ENCODE measurements around the gene WNK4. TPM values are rescaled to one million over a fixed set of nuclear protein-coding genes. Genes with fewer than 3 reads are reported as not detected.

WNK4 gene
- total and polyA plus RNA-seq, 9 of the 15 experiments (the other 6 are each of a cell fraction or from before 2014, with no cell fraction given) = 0.32 to 25.8 (median 4.5) TPM

DNA sequence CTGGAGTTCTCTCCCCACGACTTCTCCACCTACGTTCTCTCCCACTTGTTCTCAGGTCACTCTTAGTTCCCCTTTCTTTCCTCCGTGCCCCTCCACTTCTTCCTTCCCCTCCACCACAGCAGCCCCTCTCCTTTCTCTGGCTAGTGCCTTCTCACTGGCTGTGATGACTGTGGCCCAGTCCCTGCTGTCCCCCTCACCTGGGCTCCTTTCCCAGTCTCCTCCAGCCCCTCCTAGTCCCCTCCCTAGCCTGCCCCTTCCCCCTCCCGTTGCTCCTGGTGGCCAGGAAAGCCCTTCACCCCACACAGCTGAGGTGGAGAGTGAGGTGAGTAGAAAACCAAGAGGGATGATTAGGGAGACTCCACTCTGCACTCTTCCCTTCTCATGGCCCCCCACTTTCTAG lies 14.7 kb downstream of the WNK4 start:
- no peak overlapping the region for H3K4me3 ChIP-seq
- FAIRE-seq = no peak
- no TSS peak for BruUV-seq (replicated peaks)
- DNase-seq (ENCODE audit: extremely low read depth in 1 of 4, low spot score in 3 of 4) = no peak
- H3K36me3 ChIP-seq (ENCODE audit: control insufficient read depth, insufficient read depth, low read length) = peaks cover 41% of the 10 kb centered on the region
- CTCF ChIA-PET (ENCODE audit: low intra/inter-chr PET ratio) = no interaction called here
- H2AFZ ChIP-seq (ENCODE audit: low read depth, low read length) = no peak overlapping the region
- H3K9ac ChIP-seq (ENCODE audit: insufficient read depth in 1 of 2, low read depth in 2 of 2, low read length in 2 of 2) = peak overlapping the region in 1 of 2 experiments; percentile 53; a peak in 1 of 4 replicates
- H3K4me2 ChIP-seq (ENCODE audit: insufficient read depth, low read length) = no peak overlapping the region
- POLR2A ChIA-PET = interaction anchor here (0.9 to 6.4 kb wide), 4 partner anchors 8 to 225 kb away, joined by 3 to 47 read pairs (median 8); partner anchors contain the start of gene WNK4
- H3K27ac ChIP-seq (ENCODE audit: extremely low read depth, low read depth, low read length) = no peak overlapping the region
- no peak for ATAC-seq
- peaks cover 14 to 36% of the 10 kb centered on the region in 2 experiments for H3K4me1 ChIP-seq (replicated peaks in 1 of 2; ENCODE audit: control insufficient read depth in 2 of 2, insufficient read depth in 2 of 2, low read length in 2 of 2)
- no peaks in the 10 kb centered on the region for H3K27me3 ChIP-seq (ENCODE audit: control insufficient read depth in 2 of 2, insufficient read depth in 2 of 2, low read length in 2 of 2)
- no peaks in the 10 kb centered on the region for H3K9me1 ChIP-seq (ENCODE audit: control insufficient read depth, insufficient read depth, low read length)
- no peaks in the 10 kb centered on the region for H3K9me3 ChIP-seq (replicated peaks; ENCODE audit: control insufficient read depth, insufficient read depth, low read depth, low read length)
- peaks cover 17% of the 10 kb centered on the region for H3K79me2 ChIP-seq (ENCODE audit: control insufficient read depth, insufficient read depth, low read length)
- TF ChIP-seq ZSCAN29 (IDR thresholded peaks at IDR 0.05) = no peak
- no peak for TF ChIP-seq TOE1 (IDR thresholded peaks at IDR 0.05; ENCODE audit: borderline replicate concordance)
- TF ChIP-seq TOE1 (CRISPR knock-in tag; IDR thresholded peaks at IDR 0.05; ENCODE audit: borderline replicate concordance, low read depth) = no peak
- peak; percentile 5; the same call in 1 of the 2 replicates for TF ChIP-seq POLR2A (conservative IDR thresholded peaks at IDR 0.05)
- intact Hi-C loops (cut with micrococcal nuclease) = no loop called here
- 52% methylated on average over 4 of the region's 4 CpGs for WGBS (ENCODE audit: insufficient coverage, low coverage, missing lambda C conversion rate)
- in situ Hi-C loops (cut with MboI) = no loop called here
- no peaks in the 10 kb centered on the region for H4K20me1 ChIP-seq (replicated peaks; ENCODE audit: control insufficient read depth, insufficient read depth, low read length)

DNA sequence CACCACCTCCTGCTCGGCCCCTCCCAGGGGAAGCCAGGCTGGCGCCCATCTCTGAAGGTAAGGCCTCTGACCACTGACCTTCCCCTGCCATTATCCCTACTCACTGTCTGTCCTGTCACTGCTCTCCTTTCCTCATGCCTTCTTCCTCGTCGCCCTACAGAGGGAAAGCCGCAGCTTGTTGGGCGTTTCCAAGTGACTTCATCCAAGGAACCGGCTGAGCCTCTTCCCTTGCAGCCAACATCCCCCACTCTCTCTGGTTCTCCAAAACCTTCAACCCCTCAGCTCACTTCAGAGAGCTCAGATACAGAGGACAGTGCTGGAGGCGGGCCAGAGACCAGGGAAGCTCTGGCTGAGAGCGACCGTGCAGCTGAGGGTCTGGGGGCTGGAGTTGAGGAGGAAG lies 15.1 kb downstream of the WNK4 start:
- BruUV-seq (replicated peaks) = no TSS peak
- no peaks in the 10 kb centered on the region for H3K27me3 ChIP-seq (ENCODE audit: control insufficient read depth in 2 of 2, insufficient read depth in 2 of 2, low read length in 2 of 2)
- no peak for DNase-seq (ENCODE audit: extremely low read depth in 1 of 4, low spot score in 3 of 4)
- H3K36me3 ChIP-seq (ENCODE audit: control insufficient read depth, insufficient read depth, low read length) = peaks cover 37% of the 10 kb centered on the region
- WGBS (ENCODE audit: insufficient coverage, low coverage, missing lambda C conversion rate) = 82% methylated on average over 10 of the region's 10 CpGs
- H3K9ac ChIP-seq (ENCODE audit: insufficient read depth in 1 of 2, low read depth in 2 of 2, low read length in 2 of 2) = peak overlapping the region in 1 of 2 experiments; percentile 53; a peak in 1 of 4 replicates
- TF ChIP-seq HDAC2 (IDR thresholded peaks at IDR 0.05) (no peak), ADNP (tag; IDR thresholded peaks at IDR 0.05) (no peak), OTX1 (CRISPR knock-in tag; IDR thresholded peaks at IDR 0.05) (no peak), POLR2AphosphoS2 (IDR thresholded peaks at IDR 0.05; ENCODE audit: low read length) (no peak)
- TF ChIP-seq, protein P1, sequence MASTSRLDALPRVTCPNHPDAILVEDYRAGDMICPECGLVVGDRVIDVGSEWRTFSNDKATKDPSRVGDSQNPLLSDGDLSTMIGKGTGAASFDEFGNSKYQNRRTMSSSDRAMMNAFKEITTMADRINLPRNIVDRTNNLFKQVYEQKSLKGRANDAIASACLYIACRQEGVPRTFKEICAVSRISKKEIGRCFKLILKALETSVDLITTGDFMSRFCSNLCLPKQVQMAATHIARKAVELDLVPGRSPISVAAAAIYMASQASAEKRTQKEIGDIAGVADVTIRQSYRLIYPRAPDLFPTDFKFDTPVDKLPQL (IDR thresholded peaks at IDR 0.05; ENCODE audit: extremely low read depth, insufficient read length) = no peak
- TF ChIP-seq, protein P2, sequence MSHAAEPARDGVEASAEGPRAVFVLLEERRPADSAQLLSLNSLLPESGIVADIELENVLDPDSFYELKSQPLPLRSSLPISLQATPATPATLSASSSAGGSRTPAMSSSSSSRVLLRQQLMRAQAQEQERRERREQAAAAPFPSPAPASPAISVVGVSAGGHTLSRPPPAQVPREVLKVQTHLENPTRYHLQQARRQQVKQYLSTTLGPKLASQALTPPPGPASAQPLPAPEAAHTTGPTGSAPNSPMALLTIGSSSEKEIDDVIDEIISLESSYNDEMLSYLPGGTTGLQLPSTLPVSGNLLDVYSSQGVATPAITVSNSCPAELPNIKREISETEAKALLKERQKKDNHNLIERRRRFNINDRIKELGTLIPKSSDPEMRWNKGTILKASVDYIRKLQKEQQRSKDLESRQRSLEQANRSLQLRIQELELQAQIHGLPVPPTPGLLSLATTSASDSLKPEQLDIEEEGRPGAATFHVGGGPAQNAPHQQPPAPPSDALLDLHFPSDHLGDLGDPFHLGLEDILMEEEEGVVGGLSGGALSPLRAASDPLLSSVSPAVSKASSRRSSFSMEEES (CRISPR knock-in tag; IDR thresholded peaks at IDR 0.05) = no peak
- in situ Hi-C loops (cut with MboI) (no loop called here), intact Hi-C loops (cut with micrococcal nuclease) (no loop called here)
- ATAC-seq = no peak
- no peaks in the 10 kb centered on the region for H4K20me1 ChIP-seq (replicated peaks; ENCODE audit: control insufficient read depth, insufficient read depth, low read length)
- no peaks in the 10 kb centered on the region for H3K9me3 ChIP-seq (replicated peaks; ENCODE audit: control insufficient read depth, insufficient read depth, low read depth, low read length)
- H3K27ac ChIP-seq (ENCODE audit: extremely low read depth, low read depth, low read length) = no peak overlapping the region
- no peak for FAIRE-seq
- H3K4me3 ChIP-seq = no peak overlapping the region
- no peak overlapping the region for H3K4me2 ChIP-seq (ENCODE audit: insufficient read depth, low read length)
- peaks cover 17% of the 10 kb centered on the region for H3K79me2 ChIP-seq (ENCODE audit: control insufficient read depth, insufficient read depth, low read length)
- CTCF ChIA-PET (ENCODE audit: low intra/inter-chr PET ratio) = no interaction called here
- no peak overlapping the region for H2AFZ ChIP-seq (ENCODE audit: low read depth, low read length)
- POLR2A ChIA-PET = interaction anchor here (0.9 to 6.4 kb wide), 4 partner anchors 9 to 225 kb away, joined by 3 to 47 read pairs (median 8); partner anchors contain the start of gene WNK4
- H3K4me1 ChIP-seq (replicated peaks in 1 of 2; ENCODE audit: control insufficient read depth in 2 of 2, insufficient read depth in 2 of 2, low read length in 2 of 2) = peaks cover 14 to 36% of the 10 kb centered on the region in 2 experiments
- no peaks in the 10 kb centered on the region for H3K9me1 ChIP-seq (ENCODE audit: control insufficient read depth, insufficient read depth, low read length)

Measured in K562 (cell line).